MCF 10A (cell line): Measurements from ENCODE around the gene SLC2A2. TPM values are rescaled to one million over a fixed set of nuclear protein-coding genes. Genes with fewer than 3 reads are reported as not detected.
A peak's percentile ranks its signal among the peaks of the same experiment; 100 is the strongest.

Source experiments
- BruUV-seq: library from RNA; stranded (reverse); fragments of 400-500 nt; replicated peaks from 2 replicates; lab custom pipeline; 2021; lab: Mats Ljungman, UMichigan
- CTCF ChIA-PET: fragments of 300-600 bp; sonication (Branson Sonifier 250); formaldehyde crosslinking; extraction: SDS; loops from one replicate; lab custom pipeline; 2021; ENCODE audit warnings: antibody characterized with exemption, inconsistent platforms; lab: Yijun Ruan, JAX
- POLR2A ChIA-PET: fragments of 300-600, 350-650 bp; sonication (Branson Sonifier 250); formaldehyde crosslinking; extraction: SDS; loops from one replicate; lab custom pipeline; 2020; ENCODE audit warnings: antibody characterized with exemption, inconsistent platforms; lab: Yijun Ruan, JAX
- DNase-seq: peaks from one replicate; pipeline ENCODE4 v3.0.0-alpha.2; 2018; ENCODE audit not compliant: unreplicated experiment
- H3K27ac Mint-ChIP-seq: one replicate; pipeline ENCODE4 v1.8.0; 2022; ENCODE audit warnings: mild to moderate bottlenecking, low read depth, mixed read lengths; ENCODE audit not compliant: unreplicated experiment
- H3K27me3 Mint-ChIP-seq: one replicate; pipeline ENCODE4 v1.8.0; 2022; ENCODE audit warnings: mixed read lengths; ENCODE audit not compliant: insufficient read depth, unreplicated experiment
- H3K36me3 Mint-ChIP-seq: one replicate; pipeline ENCODE4 v1.8.0; 2022; ENCODE audit warnings: mild to moderate bottlenecking, moderate library complexity, mixed read lengths; ENCODE audit not compliant: insufficient read depth, unreplicated experiment
- H3K4me1 Mint-ChIP-seq: one replicate; pipeline ENCODE4 v1.8.0; 2022; ENCODE audit warnings: mixed read lengths; ENCODE audit not compliant: insufficient read depth, unreplicated experiment
- H3K4me3 Mint-ChIP-seq: one replicate; pipeline ENCODE4 v1.8.0; 2022; ENCODE audit warnings: mild to moderate bottlenecking, moderate library complexity, mixed read lengths; ENCODE audit not compliant: unreplicated experiment
- H3K9me3 Mint-ChIP-seq: one replicate; pipeline ENCODE4 v1.8.0; 2022; ENCODE audit warnings: mixed read lengths; ENCODE audit not compliant: unreplicated experiment
- CTCF ChIP-seq: fragments of 200-600 bp; IDR thresholded peaks from one replicate; pipeline ENCODE4 v1.8.0; 2022; ENCODE audit warnings: antibody characterized with exemption, mild to moderate bottlenecking; ENCODE audit not compliant: unreplicated experiment
- intact Hi-C: fragments of 100-400 bp; cut with micrococcal nuclease; formaldehyde crosslinking; loops from 2 replicates; pipeline ENCODE4 v1.14.1; 2022
- total RNA-seq: library from RNA; stranded (reverse); gene quantifications from 2 replicates; pipeline ENCODE4 v1.2.3, GENCODE V29; 2022

Gene SLC2A2
- total RNA-seq, 1 experiment from 2014 or later, result not detected

- BruUV-seq, result no TSS peak
- H3K9me3 Mint-ChIP-seq, result peaks cover 13% of the 10 kb centered on the region
- ChIA-PET CTCF (interaction anchor here (0.7 to 1.6 kb wide), 5 partner anchors 9 to 113 kb away, joined by 3 to 4 read pairs (median 3); no protein-coding TSS in a partner anchor), POLR2A (interaction anchor here (0.8 to 1.5 kb wide), 2 partner anchors 10 kb away, joined by 3 to 5 read pairs; no protein-coding TSS in a partner anchor)
- no peak overlapping the region for H3K27ac Mint-ChIP-seq
- H3K36me3 Mint-ChIP-seq, result no peaks in the 10 kb centered on the region
- DNase-seq, result no peak
- H3K4me3 Mint-ChIP-seq, result no peak overlapping the region
- TF ChIP-seq CTCF, result no peak
- H3K4me1 Mint-ChIP-seq, result no peaks in the 10 kb centered on the region
- intact Hi-C loops, result no loop called here
- no peaks in the 10 kb centered on the region for H3K27me3 Mint-ChIP-seq
Measured at GRCh38 chr3:170985304-170985703, 41.2 kb downstream of the SLC2A2 start.

- no peak overlapping the region for H3K4me3 Mint-ChIP-seq
- intact Hi-C loops, result no loop called here
- H3K27ac Mint-ChIP-seq, result no peak overlapping the region
- no peak for DNase-seq
- BruUV-seq, result no TSS peak
- H3K9me3 Mint-ChIP-seq, result peaks cover 7% of the 10 kb centered on the region
- ChIA-PET POLR2A (no interaction called here), CTCF (no interaction called here)
- TF ChIP-seq CTCF, result no peak
- H3K27me3 Mint-ChIP-seq, result no peaks in the 10 kb centered on the region
- H3K36me3 Mint-ChIP-seq, result no peaks in the 10 kb centered on the region
- H3K4me1 Mint-ChIP-seq, result no peaks in the 10 kb centered on the region
Measured at GRCh38 chr3:170982733-170983132, 43.8 kb downstream of the SLC2A2 start.

GRCh38 chr3:170980399-170980798 lies 46.1 kb downstream of the SLC2A2 start:
- Mint-ChIP-seq H3K9me3 (peaks cover 2% of the 10 kb centered on the region), H3K27me3 (no peaks in the 10 kb centered on the region), H3K4me3 (no peak overlapping the region), H3K4me1 (no peaks in the 10 kb centered on the region), H3K36me3 (no peaks in the 10 kb centered on the region), H3K27ac (no peak overlapping the region)
- BruUV-seq, result no TSS peak
- POLR2A ChIA-PET, result interaction anchor here (0.6 to 0.9 kb wide), 2 partner anchors 52 to 611 kb away, joined by 3 read pairs; no protein-coding TSS in a partner anchor
- TF ChIP-seq CTCF, result no peak
- intact Hi-C loops, result no loop called here
- CTCF ChIA-PET, result interaction anchor here (0.6 kb wide), 1 partner anchor 565 kb away, joined by 3 read pairs; no protein-coding TSS in a partner anchor
- no peak for DNase-seq

- H3K36me3 Mint-ChIP-seq, result no peaks in the 10 kb centered on the region
- POLR2A ChIA-PET, result no interaction called here
- H3K9me3 Mint-ChIP-seq, result no peaks in the 10 kb centered on the region
- H3K27me3 Mint-ChIP-seq, result no peaks in the 10 kb centered on the region
- TF ChIP-seq CTCF, result no peak
- intact Hi-C loops, result no loop called here
- CTCF ChIA-PET, result no interaction called here
- DNase-seq, result peak; percentile 27
- no peaks in the 10 kb centered on the region for H3K4me1 Mint-ChIP-seq
- no peak overlapping the region for H3K27ac Mint-ChIP-seq
- no peak overlapping the region for H3K4me3 Mint-ChIP-seq
- BruUV-seq, result no TSS peak
Measured at GRCh38 chr3:170977949-170978745, 48.4 kb downstream of the SLC2A2 start.
